NCI-H82 treated with DMSO at 0.1 percent for 48 hours (cell line): ENCODE data around the gene CX3CR1.
"Not testable (repeated sequence)": the region's sequence is repeated elsewhere in the genome, so short reads cannot be mapped to it uniquely, and the experiment has no call there.

Experiments
- DNase-seq: peaks from one replicate; lab custom pipeline; 2025; ENCODE audit not compliant: unreplicated experiment; lab: John Stamatoyannopoulos, UW

CX3CR1 gene

GRCh38 chr3:39268549-39268900 lies 11.3 kb downstream of the CX3CR1 start:
- DNase-seq = no peak

GRCh38 chr3:39267631-39268548 lies 11.9 kb downstream of the CX3CR1 start:
- DNase-seq = no peak

GRCh38 chr3:39264053-39264452 lies 15.8 kb downstream of the CX3CR1 start:
- no peak for DNase-seq

- DNase-seq = no peak
These were observed 16.3 kb downstream of the CX3CR1 start for GRCh38 chr3:39263576-39263975.

GRCh38 chr3:39262846-39263245 lies 17.0 kb downstream of the CX3CR1 start:
- no peak for DNase-seq

- DNase-seq = no peak
These were observed 18.1 kb downstream of the CX3CR1 start for GRCh38 chr3:39261726-39262125.

GRCh38 chr3:39260957-39261356 lies 18.9 kb downstream of the CX3CR1 start:
- DNase-seq = no peak

- no peak for DNase-seq
These were observed 19.5 kb downstream of the CX3CR1 start for GRCh38 chr3:39260318-39260717.

GRCh38 chr3:39255503-39256325 lies 24.1 kb downstream of the CX3CR1 start:
- DNase-seq = no peak

- DNase-seq = no peak
These were observed 24.9 kb downstream of the CX3CR1 start for GRCh38 chr3:39254806-39255449.

- no peak for DNase-seq
These were observed 28.3 kb downstream of the CX3CR1 start for GRCh38 chr3:39251576-39251975.

GRCh38 chr3:39250116-39250747 lies 29.6 kb downstream of the CX3CR1 start:
- DNase-seq = no peak

GRCh38 chr3:39249453-39250115 lies 30.3 kb downstream of the CX3CR1 start:
- DNase-seq = no peak

- DNase-seq = no peak
These were observed 38.3 kb downstream of the CX3CR1 start for GRCh38 chr3:39241561-39241960.

GRCh38 chr3:39237027-39237426 lies 42.8 kb downstream of the CX3CR1 start:
- DNase-seq = no peak

- no peak for DNase-seq
These were observed 45.2 kb downstream of the CX3CR1 start for GRCh38 chr3:39234651-39235050.

GRCh38 chr3:39232859-39233258 lies 47.0 kb downstream of the CX3CR1 start:
- DNase-seq = no peak

- DNase-seq = no peak
These were observed 49.4 kb downstream of the CX3CR1 start for GRCh38 chr3:39230453-39230852.

GRCh38 chr3:39228496-39228895 lies 51.3 kb downstream of the CX3CR1 start:
- no peak for DNase-seq

GRCh38 chr3:39227596-39227995 lies 52.2 kb downstream of the CX3CR1 start:
- DNase-seq = not testable (repeated sequence)
